ENCODE results near the gene PPP1R10.

The PPP1R10 gene

GRCh38 chr6:30612213-30612612, 4.8 kb downstream of the PPP1R10 start:
- no CpG with 5 or more reads among the region's 1 CpG for WGBS (ENCODE audit: insufficient coverage)
- no peaks in the 10 kb centered on the region for H3K27me3 ChIP-seq (replicated peaks in 2 of 5; ENCODE audit: control insufficient read depth in 4 of 5, insufficient read depth in 5 of 5, low read length in 4 of 5)
- POLR2A ChIA-PET, result interaction anchor here (1.0 to 1.9 kb wide), 2 partner anchors 11 to 13 kb away, joined by 5 to 10 read pairs; no protein-coding TSS in a partner anchor
- no peak overlapping the region for H3K27ac ChIP-seq (ENCODE audit: insufficient read depth in 1 of 2, low read depth in 1 of 2, low read length in 2 of 2, poor library complexity in 1 of 2, severe bottlenecking in 2 of 2)
- peaks cover 14 to 63% (median 33%) of the 10 kb centered on the region in 4 experiments for H3K36me3 ChIP-seq (ENCODE audit: control insufficient read depth in 4 of 4, insufficient read depth in 4 of 4, low read length in 3 of 4)
- no peak for DNase-seq
- no peaks in the 10 kb centered on the region for H3K9me3 ChIP-seq (ENCODE audit: control extremely low read depth in 1 of 5, control insufficient read depth in 4 of 5, insufficient read depth in 2 of 5, low read depth in 1 of 5, low read length in 4 of 5)
- peaks cover 13 to 36% (median 19%) of the 10 kb centered on the region in 4 experiments for H3K4me1 ChIP-seq (ENCODE audit: control extremely low read depth in 1 of 4, control insufficient read depth in 4 of 4, insufficient read depth in 4 of 4, low read length in 3 of 4)
- CTCF ChIA-PET, result interaction anchor here (0.9 to 4.1 kb wide), 9 partner anchors 13 to 129 kb away, joined by 3 to 53 read pairs (median 5); partner anchors contain the start of gene ATAT1
- no peak overlapping the region for H3K4me3 ChIP-seq (ENCODE audit: control insufficient read depth in 1 of 7, extremely low read depth in 1 of 7, insufficient read depth in 4 of 7, low read depth in 2 of 7, low read length in 6 of 7)

DNA sequence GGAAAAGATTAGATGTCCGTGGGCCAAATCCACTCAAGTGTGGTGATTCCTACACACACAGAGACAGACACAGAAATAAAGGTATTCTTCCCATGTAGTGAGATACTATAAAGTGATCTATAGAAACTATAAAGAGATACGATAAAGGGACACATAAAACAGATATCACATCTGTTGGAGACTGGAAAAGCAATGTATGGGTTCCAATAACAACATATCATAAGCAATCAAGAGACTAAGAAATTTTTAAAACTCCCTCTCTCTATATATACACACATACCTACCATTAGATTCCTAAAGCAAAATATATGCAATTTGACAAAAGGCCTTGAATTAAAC, 5.2 kb downstream of the PPP1R10 start:
- DNase-seq, result no peak
- Histone ChIP-seq H3K4me3 (ENCODE audit: control insufficient read depth in 1 of 7, extremely low read depth in 1 of 7, insufficient read depth in 4 of 7, low read depth in 2 of 7, low read length in 6 of 7) (no peak overlapping the region), H3K9me3 (ENCODE audit: control extremely low read depth in 1 of 5, control insufficient read depth in 4 of 5, insufficient read depth in 2 of 5, low read depth in 1 of 5, low read length in 4 of 5) (no peaks in the 10 kb centered on the region), H3K27me3 (replicated peaks in 2 of 5; ENCODE audit: control insufficient read depth in 4 of 5, insufficient read depth in 5 of 5, low read length in 4 of 5) (no peaks in the 10 kb centered on the region), H3K36me3 (ENCODE audit: control insufficient read depth in 4 of 4, insufficient read depth in 4 of 4, low read length in 3 of 4) (peaks cover 14 to 65% (median 33%) of the 10 kb centered on the region in 4 experiments), H3K4me1 (ENCODE audit: control extremely low read depth in 1 of 4, control insufficient read depth in 4 of 4, insufficient read depth in 4 of 4, low read length in 3 of 4) (peaks cover 13 to 36% (median 19%) of the 10 kb centered on the region in 4 experiments), H3K27ac (ENCODE audit: insufficient read depth in 1 of 2, low read depth in 1 of 2, low read length in 2 of 2, poor library complexity in 1 of 2, severe bottlenecking in 2 of 2) (no peak overlapping the region)
- WGBS (ENCODE audit: insufficient coverage), result no CpG with 5 or more reads among the region's 2 CpGs
- ChIA-PET POLR2A (no interaction called here), CTCF (interaction anchor here (0.9 to 4.1 kb wide), 7 partner anchors 13 to 128 kb away, joined by 3 to 53 read pairs (median 8); no protein-coding TSS in a partner anchor)

DNA sequence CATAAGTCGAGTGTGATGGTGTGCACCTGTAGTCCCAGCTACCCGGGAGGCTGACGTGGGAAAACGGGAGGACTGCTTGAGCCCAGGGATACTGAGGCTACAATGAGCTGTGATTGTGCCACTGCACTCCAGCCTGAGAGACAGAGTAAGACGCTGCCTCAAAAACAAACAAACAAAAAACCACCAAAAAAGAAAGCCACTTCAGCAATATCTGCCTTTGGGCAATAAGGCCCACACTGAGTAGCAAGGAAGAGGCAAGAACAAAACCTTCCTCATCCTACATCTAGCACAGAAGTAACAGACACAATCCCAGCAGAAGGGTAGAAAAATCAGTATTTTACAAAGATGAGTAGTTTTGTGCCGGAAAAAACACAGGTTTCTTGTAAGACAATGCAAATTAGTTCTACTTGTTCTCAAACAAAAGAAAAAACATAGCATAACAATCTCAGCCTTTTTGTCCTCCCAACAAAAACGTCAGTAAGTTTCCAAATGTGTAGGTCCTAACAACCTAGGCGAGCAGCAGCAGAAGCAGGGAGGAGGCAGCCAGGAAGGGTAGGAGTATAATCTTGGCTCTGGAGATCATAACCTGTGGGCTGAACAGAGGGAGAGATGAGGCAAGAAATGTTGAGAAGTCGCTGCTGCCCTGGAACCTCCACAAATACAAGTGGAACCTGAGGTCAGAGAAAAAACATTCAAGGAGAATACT, 5.7 kb downstream of the PPP1R10 start:
- DNase-seq, result no peak

DNA sequence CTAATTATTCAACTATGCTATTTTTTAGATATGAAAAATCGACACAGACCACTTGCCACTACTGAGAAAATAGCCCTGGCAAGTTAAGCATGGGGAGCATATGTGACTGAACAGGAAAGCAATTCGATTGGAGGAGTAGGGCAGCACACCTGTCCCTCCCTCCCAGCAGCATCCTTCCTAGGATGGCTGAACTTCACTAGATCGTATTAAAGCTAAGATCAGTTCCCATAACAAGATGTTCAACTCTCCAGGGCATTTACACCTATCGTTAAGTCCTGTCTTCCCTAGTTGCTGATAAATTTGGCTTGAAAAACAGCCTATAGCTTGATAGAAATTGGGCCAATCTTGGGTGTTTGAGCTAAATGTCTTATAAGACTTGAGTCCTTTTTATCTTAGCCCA, 7.0 kb downstream of the PPP1R10 start:
- 93% methylated on average over 2 of the region's 4 CpGs for WGBS (ENCODE audit: insufficient coverage)
- ChIA-PET CTCF (interaction anchor here (0.7 to 2.0 kb wide), 6 partner anchors 9 to 126 kb away, joined by 3 to 21 read pairs (median 5); partner anchors contain the start of gene ATAT1), POLR2A (no interaction called here)
- Histone ChIP-seq H3K36me3 (ENCODE audit: control insufficient read depth in 4 of 4, insufficient read depth in 4 of 4, low read length in 3 of 4) (peaks cover 23 to 71% (median 42%) of the 10 kb centered on the region in 4 experiments), H3K4me3 (ENCODE audit: control insufficient read depth in 1 of 7, extremely low read depth in 1 of 7, insufficient read depth in 4 of 7, low read depth in 2 of 7, low read length in 6 of 7) (no peak overlapping the region), H3K9me3 (ENCODE audit: control extremely low read depth in 1 of 5, control insufficient read depth in 4 of 5, insufficient read depth in 2 of 5, low read depth in 1 of 5, low read length in 4 of 5) (no peaks in the 10 kb centered on the region), H3K4me1 (ENCODE audit: control extremely low read depth in 1 of 4, control insufficient read depth in 4 of 4, insufficient read depth in 4 of 4, low read length in 3 of 4) (peaks cover 13 to 32% (median 16%) of the 10 kb centered on the region in 4 experiments), H3K27ac (ENCODE audit: insufficient read depth in 1 of 2, low read depth in 1 of 2, low read length in 2 of 2, poor library complexity in 1 of 2, severe bottlenecking in 2 of 2) (no peak overlapping the region), H3K27me3 (replicated peaks in 2 of 5; ENCODE audit: control insufficient read depth in 4 of 5, insufficient read depth in 5 of 5, low read length in 4 of 5) (no peaks in the 10 kb centered on the region)
- DNase-seq, result no peak

More for the DNA sequence above, 5.7 kb downstream of the PPP1R10 start:
- no peak overlapping the region for H3K27ac ChIP-seq (ENCODE audit: insufficient read depth in 1 of 2, low read depth in 1 of 2, low read length in 2 of 2, poor library complexity in 1 of 2, severe bottlenecking in 2 of 2)
- H3K4me1 ChIP-seq (ENCODE audit: control extremely low read depth in 1 of 4, control insufficient read depth in 4 of 4, insufficient read depth in 4 of 4, low read length in 3 of 4), result peaks cover 13 to 36% (median 19%) of the 10 kb centered on the region in 4 experiments
- POLR2A ChIA-PET, result no interaction called here
- H3K9me3 ChIP-seq (ENCODE audit: control extremely low read depth in 1 of 5, control insufficient read depth in 4 of 5, insufficient read depth in 2 of 5, low read depth in 1 of 5, low read length in 4 of 5), result no peaks in the 10 kb centered on the region
- H3K4me3 ChIP-seq (ENCODE audit: control insufficient read depth in 1 of 7, extremely low read depth in 1 of 7, insufficient read depth in 4 of 7, low read depth in 2 of 7, low read length in 6 of 7), result no peak overlapping the region
- no peaks in the 10 kb centered on the region for H3K27me3 ChIP-seq (replicated peaks in 2 of 5; ENCODE audit: control insufficient read depth in 4 of 5, insufficient read depth in 5 of 5, low read length in 4 of 5)
- WGBS (ENCODE audit: insufficient coverage), result 97% methylated on average over 7 of the region's 9 CpGs
- H3K36me3 ChIP-seq (ENCODE audit: control insufficient read depth in 4 of 4, insufficient read depth in 4 of 4, low read length in 3 of 4), result peaks cover 17 to 66% (median 34%) of the 10 kb centered on the region in 4 experiments
- CTCF ChIA-PET, result interaction anchor here (0.9 to 3.6 kb wide), 7 partner anchors 11 to 67 kb away, joined by 3 to 21 read pairs (median 5); no protein-coding TSS in a partner anchor

- 97% methylated on average over 13 of the region's 13 CpGs for WGBS (ENCODE audit: insufficient coverage)
- H3K27ac ChIP-seq (ENCODE audit: insufficient read depth in 1 of 2, low read depth in 1 of 2, low read length in 2 of 2, poor library complexity in 1 of 2, severe bottlenecking in 2 of 2), result no peak overlapping the region
- no peak overlapping the region for H3K4me3 ChIP-seq (ENCODE audit: control insufficient read depth in 1 of 7, extremely low read depth in 1 of 7, insufficient read depth in 4 of 7, low read depth in 2 of 7, low read length in 6 of 7)
- peaks cover 0 to 7% (median under 1%) of the 10 kb centered on the region in 4 experiments for H3K4me1 ChIP-seq (ENCODE audit: control extremely low read depth in 1 of 4, control insufficient read depth in 4 of 4, insufficient read depth in 4 of 4, low read length in 3 of 4)
- POLR2A ChIA-PET, result interaction anchor here (0.6 to 0.8 kb wide), 2 partner anchors 14 to 16 kb away, joined by 3 to 4 read pairs; partner anchors contain the start of genes MRPS18B and PPP1R10
- no peaks in the 10 kb centered on the region for H3K9me3 ChIP-seq (ENCODE audit: control extremely low read depth in 1 of 5, control insufficient read depth in 4 of 5, insufficient read depth in 2 of 5, low read depth in 1 of 5, low read length in 4 of 5)
- H3K36me3 ChIP-seq (ENCODE audit: control insufficient read depth in 4 of 4, insufficient read depth in 4 of 4, low read length in 3 of 4), result peaks cover 34 to 86% (median 74%) of the 10 kb centered on the region in 4 experiments
- no peaks in the 10 kb centered on the region for H3K27me3 ChIP-seq (replicated peaks in 2 of 5; ENCODE audit: control insufficient read depth in 4 of 5, insufficient read depth in 5 of 5, low read length in 4 of 5)
- CTCF ChIA-PET, result interaction anchor here (1.5 to 2.9 kb wide), 3 partner anchors 56 to 120 kb away, joined by 3 to 8 read pairs (median 3); no protein-coding TSS in a partner anchor
- DNase-seq, result no peak
Measured at GRCh38 chr6:30603961-30604360, 13.1 kb downstream of the PPP1R10 start.

GRCh38 chr6:30601815-30602641, 15.0 kb downstream of the PPP1R10 start:
- Histone ChIP-seq H3K9me3 (ENCODE audit: control extremely low read depth in 1 of 5, control insufficient read depth in 4 of 5, insufficient read depth in 2 of 5, low read depth in 1 of 5, low read length in 4 of 5) (no peaks in the 10 kb centered on the region), H3K27ac (ENCODE audit: insufficient read depth in 1 of 2, low read depth in 1 of 2, low read length in 2 of 2, poor library complexity in 1 of 2, severe bottlenecking in 2 of 2) (no peak overlapping the region)
- POLR2A ChIA-PET, result interaction anchor here (1.1 to 1.2 kb wide), 2 partner anchors 11 to 12 kb away, joined by 5 to 6 read pairs; no protein-coding TSS in a partner anchor

More at GRCh38 chr6:30601815-30602641, 15.0 kb downstream of the PPP1R10 start:
- no peak for DNase-seq
- 95% methylated on average over 22 of the region's 39 CpGs for WGBS (ENCODE audit: insufficient coverage)
- CTCF ChIA-PET, result interaction anchor here (1.0 to 6.6 kb wide), 6 partner anchors 9 to 119 kb away, joined by 3 to 99 read pairs (median 4); partner anchors contain the start of gene PRR3
- Histone ChIP-seq H3K4me3 (ENCODE audit: control insufficient read depth in 1 of 7, extremely low read depth in 1 of 7, insufficient read depth in 4 of 7, low read depth in 2 of 7, low read length in 6 of 7) (no peak overlapping the region), H3K4me1 (ENCODE audit: control extremely low read depth in 1 of 4, control insufficient read depth in 4 of 4, insufficient read depth in 4 of 4, low read length in 3 of 4) (peaks cover 0 to 7% (median under 1%) of the 10 kb centered on the region in 4 experiments), H3K27me3 (replicated peaks in 2 of 5; ENCODE audit: control insufficient read depth in 4 of 5, insufficient read depth in 5 of 5, low read length in 4 of 5) (no peaks in the 10 kb centered on the region), H3K36me3 (ENCODE audit: control insufficient read depth in 4 of 4, insufficient read depth in 4 of 4, low read length in 3 of 4) (peaks cover 29 to 70% (median 58%) of the 10 kb centered on the region in 4 experiments)
